Transverse colon (tissue), 4 donors: ENCODE results near the gene CHST3. TPM values are rescaled to one million over a fixed set of nuclear protein-coding genes. Genes with fewer than 3 reads are reported as not detected.
A peak's percentile ranks its signal among the peaks of the same experiment; 100 is the strongest.

Experiments used
- DNase-seq: peaks from one replicate; pipeline ENCODE4 v3.0.0-alpha.2; 2019
- H3K27ac ChIP-seq, 4 donors: fragments of 200-600 bp; sonication (generic); 2 replicates each; pipeline ENCODE4 v1.5.1; 2016 to 2018; ENCODE audit warnings: inconsistent platforms in 4 of 4
- H3K27me3 ChIP-seq: fragments of 200-600 bp; sonication (generic); 2 replicates; pipeline ENCODE4 v1.5.1; 2017; ENCODE audit warnings: inconsistent platforms
- H3K36me3 ChIP-seq, 4 donors: fragments of 200-600 bp; sonication (generic); 2 replicates each; pipeline ENCODE4 v1.5.1; 2017 to 2019; ENCODE audit warnings: inconsistent platforms in 4 of 4
- H3K4me1 ChIP-seq, 4 donors: fragments of 200-600 bp; sonication (generic); 2 replicates each; pipeline ENCODE4 v1.5.1; 2017 to 2020; ENCODE audit warnings: inconsistent platforms in 4 of 4
- H3K4me3 ChIP-seq, 4 donors: fragments of 200-600 bp; sonication (generic); 1 replicate in 1 of 4; 2 replicates in 3 of 4; pipeline versions ENCODE4 v1.5.1 to v1.6.1; 2017 to 2019; ENCODE audit warnings: inconsistent platforms in 4 of 4
- H3K9me3 ChIP-seq, 2 donors: fragments of 200-600 bp; sonication (generic); 2 replicates each; pipeline ENCODE4 v1.5.1; 2017 to 2019; ENCODE audit warnings: inconsistent platforms in 2 of 2
- CTCF ChIP-seq, 5 experiments: fragments of 200-600 bp in 3 of 5; fragments of 450-650 bp in 2 of 5; sonication (generic) in 3 of 5; IDR thresholded peaks; 1 replicate in 2 of 5; 2 replicates in 3 of 5; pipeline ENCODE4 v1.5.1; 2016 to 2017; ENCODE audit warnings: antibody characterized with exemption in 5 of 5, inconsistent platforms in 3 of 5, mild to moderate bottlenecking in 2 of 5, moderate library complexity in 1 of 5
- EP300 ChIP-seq: sonication (generic); formaldehyde crosslinking; IDR thresholded peaks from one replicate; pipeline ENCODE4 v1.6.1; 2017; ENCODE audit warnings: antibody characterized with exemption, low read depth
- POLR2A ChIP-seq: fragments of 450-650 bp; IDR thresholded peaks from one replicate; pipeline ENCODE4 v1.6.1; 2016; ENCODE audit warnings: antibody characterized with exemption, mild to moderate bottlenecking, moderate library complexity
- POLR2AphosphoS5 ChIP-seq, 3 donors: sonication (generic); formaldehyde crosslinking; IDR thresholded peaks; one replicate each; pipeline ENCODE4 v1.6.1; 2016; ENCODE audit warnings: antibody characterized with exemption in 3 of 3
- WGBS, 2 donors: methylation state at CpG; one replicate each; pipeline ENCODE4 v1.1.5; 2018; ENCODE audit warnings: low coverage in 1 of 2; 5-methylcytosine and 5-hydroxymethylcytosine counted together
- in situ Hi-C, 4 donors: fragments of 200-750 bp; cut with MboI; loops; one replicate each; pipeline versions ENCODE4 v1.15.0 to v1.15.1; 2017; ENCODE audit warnings: low sequenced_read_pairs in 3 of 4, low pct_ligation_motif_present in 1 of 4, low pct_unique_long_range_greater_than_20kb in 1 of 4
- intact Hi-C: fragments of 100-400 bp; cut with DNase I; formaldehyde crosslinking; loops from one replicate; pipeline ENCODE4 v1.15.1; 2023; ENCODE audit warnings: low total_unique reads
- total RNA-seq, 4 donors: library from RNA; depleted of rRNA; stranded (reverse); fragments of >200 nt; gene quantifications; one replicate each; pipeline ENCODE4 v1.1.0, GENCODE V29; 2016

Gene CHST3
- total RNA-seq, 4 donors from 2014 or later: 1.6 to 10.5 (median 3.9) TPM

- Histone ChIP-seq H3K27me3 (peaks cover 29% of the 10 kb centered on the region), H3K9me3 (no peaks in the 10 kb centered on the region), H3K27ac (no peak overlapping the region), H3K4me1 (peaks cover 0 to 27% (median 7%) of the 10 kb centered on the region in 4 donors), H3K4me3 (no peak overlapping the region), H3K36me3 (no peaks in the 10 kb centered on the region)
- TF ChIP-seq CTCF (IDR thresholded peaks at IDR 0.05): no peak
- DNase-seq: no peak
- WGBS, 2 donors: 88 to 91% methylated on average over 10 of the region's 10 CpGs
- in situ Hi-C loops: no loop called here
- intact Hi-C loops: loop anchor here (5.0 kb wide), 1 partner anchor 190 kb away; the partner anchor contains the start of gene VSIR
These were observed 2.4 kb upstream of the CHST3 start for GRCh38 chr10:71961831-71962230.

GRCh38 chr10:71962901-71963300, 1.3 kb upstream of the CHST3 start:
- DNase-seq: no peak
- no peaks in the 10 kb centered on the region for H3K9me3 ChIP-seq
- intact Hi-C loops: loop anchor here (5.0 kb wide), 1 partner anchor 191 kb away; the partner anchor contains the start of gene VSIR

GRCh38 chr10:71963351-71964097, 671 bp upstream of the CHST3 start:
- TF ChIP-seq EP300 (peak; percentile 83), CTCF (IDR thresholded peaks at IDR 0.05) (no peak), POLR2AphosphoS5 (IDR thresholded peaks at IDR 0.05) (peak; percentile 67 to 80 (median 73)), POLR2A (no peak)
- Histone ChIP-seq H3K4me3 (peak overlapping the region; percentile 46 to 64 (median 56)), H3K27me3 (peaks cover 29% of the 10 kb centered on the region), H3K36me3 (no peaks in the 10 kb centered on the region), H3K4me1 (peaks cover 0 to 27% (median 10%) of the 10 kb centered on the region in 4 donors), H3K27ac (peak overlapping the region; percentile 86 to 96 (median 89)), H3K9me3 (no peaks in the 10 kb centered on the region)
- intact Hi-C loops (loop anchor here (5.0 kb wide), 1 partner anchor 191 kb away; the partner anchor contains the start of gene VSIR), in situ Hi-C loops (no loop called here)
- no peak for DNase-seq
- WGBS, 2 donors: 34 to 70% methylated on average over 3 to 42 of the region's 42 CpGs

More at GRCh38 chr10:71962901-71963300, 1.3 kb upstream of the CHST3 start:
- in situ Hi-C loops: no loop called here
- Histone ChIP-seq H3K27ac (peak overlapping the region; percentile 86 to 96 (median 89)), H3K36me3 (no peaks in the 10 kb centered on the region), H3K27me3 (peaks cover 29% of the 10 kb centered on the region), H3K4me3 (no peak overlapping the region), H3K4me1 (peaks cover 0 to 27% (median 8%) of the 10 kb centered on the region in 4 donors)
- TF ChIP-seq POLR2AphosphoS5 (IDR thresholded peaks at IDR 0.05) (no peak), POLR2A (no peak), EP300 (no peak), CTCF (IDR thresholded peaks at IDR 0.05) (no peak)
- 80 to 93% methylated on average over 1 to 6 of the region's 6 CpGs for WGBS, 2 donors

GRCh38 chr10:71964743-71965515, 734 bp downstream of the CHST3 start:
- TF ChIP-seq CTCF (IDR thresholded peaks at IDR 0.05): no peak
- TF ChIP-seq POLR2AphosphoS5 (IDR thresholded peaks at IDR 0.05): peak in 2 of 3 donors; percentile 40 to 59
- peak; percentile 28 for TF ChIP-seq POLR2A
- TF ChIP-seq EP300: no peak
- H3K27me3 ChIP-seq: peaks cover 29% of the 10 kb centered on the region
- H3K9me3 ChIP-seq: no peaks in the 10 kb centered on the region
- peak; percentile 44 for DNase-seq
- 11% methylated on average over 46 of the region's 48 CpGs; no CpG with 5 or more reads in 1 of the 2 donors for WGBS, 2 donors
- peaks cover under 1 to 31% (median 13%) of the 10 kb centered on the region in 4 donors for H3K4me1 ChIP-seq
- H3K27ac ChIP-seq: peak overlapping the region; percentile 86 to 96 (median 89)
- no peaks in the 10 kb centered on the region for H3K36me3 ChIP-seq
- peak overlapping the region; percentile 46 to 64 (median 56) for H3K4me3 ChIP-seq
- intact Hi-C loops (loop anchor here (5.0 kb wide), 1 partner anchor 193 kb away; the partner anchor contains the start of gene VSIR), in situ Hi-C loops (no loop called here)
